ENCODE measurements around the gene GNG5.
A peak's percentile ranks its signal among the peaks of the same experiment; 100 is the strongest.
"Not testable (repeated sequence)": the region's sequence is repeated elsewhere in the genome, so short reads cannot be mapped to it uniquely, and the experiment has no call there.

Gene GNG5

GRCh38 chr1:84506002-84506728 lies at the start of gene GNG5, which contains the start of gene SPATA1:
Gene GNG5, minus strand, starts transcription at chr1:84506581. Its CDS starts 490 bp downstream, at chr1:84506091.
Gene SPATA1, plus strand, starts transcription at chr1:84506386. Its CDS starts 9,974 bp downstream, at chr1:84516360.
- DNase-seq (ENCODE audit: low read depth in 2 of 2): peak; percentile 95 to 98

GRCh38 chr1:84550826-84551225 lies 44.4 kb upstream of the GNG5 start:
- DNase-seq (ENCODE audit: low read depth in 2 of 2): no peak

GRCh38 chr1:84541679-84542078 lies 35.3 kb upstream of the GNG5 start:
- DNase-seq (ENCODE audit: low read depth in 2 of 2): no peak

GRCh38 chr1:84540759-84541158 lies 34.4 kb upstream of the GNG5 start:
- DNase-seq (ENCODE audit: low read depth in 2 of 2): no peak

- no peak for DNase-seq (ENCODE audit: low read depth in 2 of 2)
Measured at GRCh38 chr1:84539972-84540371, 33.6 kb upstream of the GNG5 start.

GRCh38 chr1:84538599-84538998 lies 32.2 kb upstream of the GNG5 start:
- no peak for DNase-seq (ENCODE audit: low read depth in 2 of 2)

GRCh38 chr1:84525779-84526178 lies 19.4 kb upstream of the GNG5 start:
- no peak for DNase-seq (ENCODE audit: low read depth in 2 of 2)

- DNase-seq (ENCODE audit: low read depth in 2 of 2): no peak
Measured at GRCh38 chr1:84524590-84524989, 18.2 kb upstream of the GNG5 start.

GRCh38 chr1:84510668-84511067 lies 4.3 kb upstream of the GNG5 start:
- no peak for DNase-seq (ENCODE audit: low read depth in 2 of 2)

GRCh38 chr1:84510165-84510564 lies 3.8 kb upstream of the GNG5 start:
- no peak for DNase-seq (ENCODE audit: low read depth in 2 of 2)

- no peak for DNase-seq (ENCODE audit: low read depth in 2 of 2)
Measured at GRCh38 chr1:84509029-84509428, 2.6 kb upstream of the GNG5 start.

GRCh38 chr1:84508510-84508909 lies 2.1 kb upstream of the GNG5 start:
- DNase-seq (ENCODE audit: low read depth in 2 of 2): no peak

- DNase-seq (ENCODE audit: low read depth in 2 of 2): not testable (repeated sequence)
Measured at GRCh38 chr1:84507887-84508286, 1.5 kb upstream of the GNG5 start.

GRCh38 chr1:84506729-84507453 lies 510 bp upstream of the GNG5 start:
- no peak for DNase-seq (ENCODE audit: low read depth in 2 of 2)

GRCh38 chr1:84505493-84506001 lies 834 bp downstream of the GNG5 start:
- DNase-seq (ENCODE audit: low read depth in 2 of 2): no peak

GRCh38 chr1:84504580-84505492 lies 1.5 kb downstream of the GNG5 start:
- DNase-seq (ENCODE audit: low read depth in 2 of 2): no peak

GRCh38 chr1:84502927-84503326 lies 3.5 kb downstream of the GNG5 start:
- DNase-seq (ENCODE audit: low read depth in 2 of 2): no peak

- DNase-seq (ENCODE audit: low read depth in 2 of 2): no peak
Measured at GRCh38 chr1:84497631-84498275, 8.6 kb downstream of the GNG5 start.

GRCh38 chr1:84496498-84496897 lies 9.9 kb downstream of the GNG5 start:
- no peak for DNase-seq (ENCODE audit: low read depth in 2 of 2)

- no peak for DNase-seq (ENCODE audit: low read depth in 2 of 2)
Measured at GRCh38 chr1:84493747-84494146, 12.6 kb downstream of the GNG5 start.

GRCh38 chr1:84492726-84493125 lies 13.7 kb downstream of the GNG5 start:
- no peak for DNase-seq (ENCODE audit: low read depth in 2 of 2)
